ENCODE results near the gene TMC2. TPM values are rescaled to one million over a fixed set of nuclear protein-coding genes. Genes with fewer than 3 reads are reported as not detected.
"Not testable (repeated sequence)": the region's sequence is repeated elsewhere in the genome, so short reads cannot be mapped to it uniquely, and the experiment has no call there.

The TMC2 gene
- total RNA-seq, 2 donors from 2014 or later, result not detected

DNA sequence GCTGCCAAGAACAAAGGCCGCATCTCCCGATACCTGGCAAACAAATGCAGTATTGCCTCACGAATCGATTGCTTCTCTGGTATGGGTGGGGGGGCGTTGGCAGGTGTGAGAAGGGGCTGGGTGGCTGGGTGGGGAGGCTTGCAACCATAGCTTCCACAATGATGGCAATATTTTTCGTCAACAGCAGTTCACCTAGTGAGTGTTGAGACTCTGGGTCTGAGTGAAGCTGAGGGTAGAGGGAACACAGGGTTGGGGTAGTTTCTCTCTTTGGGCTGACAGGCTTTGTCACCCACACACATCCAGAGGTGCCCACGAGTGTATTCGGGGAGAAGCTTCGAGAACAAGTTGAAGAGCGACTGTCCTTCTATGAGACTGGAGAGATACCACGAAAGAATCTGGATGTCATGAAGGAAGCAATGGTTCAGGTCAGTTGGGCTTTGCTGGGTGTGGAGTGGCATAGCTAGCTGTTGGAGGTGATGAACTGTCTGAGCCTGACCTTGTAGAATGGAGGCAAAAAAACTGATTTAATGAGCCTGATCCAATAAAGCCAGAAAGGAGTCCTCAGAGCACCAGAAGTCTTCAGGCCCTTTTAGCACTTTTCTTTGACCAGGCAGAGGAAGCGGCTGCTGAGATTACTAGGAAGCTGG, 120.2 kb downstream of the TMC2 start:
- Mint-ChIP-seq H3K4me3 (no peak overlapping the region), H3K4me1 (ENCODE audit: low read depth) (peaks cover 47% of the 10 kb centered on the region), H3K27ac (peak overlapping the region; percentile 43), H3K9me3 (no peaks in the 10 kb centered on the region), H3K36me3 (ENCODE audit: insufficient read depth in 2 of 2) (peaks cover 27 to 39% of the 10 kb centered on the region in 2 donors), H3K27me3 (ENCODE audit: low read depth) (no peaks in the 10 kb centered on the region)
- DNase-seq (no peak), ATAC-seq (replicated peaks in 1 of 2) (no peak)

DNA sequence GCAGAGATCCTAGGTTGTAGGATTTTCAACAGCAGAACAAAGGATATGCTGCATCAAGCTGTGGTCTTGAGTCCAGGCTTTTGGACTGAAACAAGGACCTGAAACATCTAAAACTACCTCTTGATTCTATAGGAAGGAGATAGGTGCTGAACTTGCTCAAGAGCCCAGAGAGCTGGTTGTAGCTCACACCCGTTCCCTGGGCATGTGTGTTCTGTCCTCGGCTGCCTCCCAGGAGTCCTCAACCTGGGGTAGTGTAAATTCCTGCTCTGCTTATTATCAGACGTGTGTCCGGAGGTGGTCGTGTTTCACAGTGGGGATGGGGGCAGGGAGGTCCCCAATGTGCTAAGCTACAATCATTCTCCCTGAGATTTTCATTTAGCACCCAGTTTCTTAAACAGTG, 120.9 kb downstream of the TMC2 start:
- Mint-ChIP-seq H3K4me1 (ENCODE audit: low read depth) (peaks cover 54% of the 10 kb centered on the region), H3K4me3 (no peak overlapping the region), H3K27me3 (ENCODE audit: low read depth) (no peaks in the 10 kb centered on the region), H3K9me3 (no peaks in the 10 kb centered on the region), H3K36me3 (ENCODE audit: insufficient read depth in 2 of 2) (peaks cover 29 to 41% of the 10 kb centered on the region in 2 donors), H3K27ac (peak overlapping the region; percentile 13)
- ATAC-seq (replicated peaks in 1 of 2) (no peak), DNase-seq (no peak)

GRCh38 chr20:2657674-2658073, 121.3 kb downstream of the TMC2 start:
- Mint-ChIP-seq H3K4me1 (ENCODE audit: low read depth) (peaks cover 58% of the 10 kb centered on the region), H3K36me3 (ENCODE audit: insufficient read depth in 2 of 2) (peaks cover 29 to 41% of the 10 kb centered on the region in 2 donors), H3K9me3 (no peaks in the 10 kb centered on the region), H3K4me3 (no peak overlapping the region), H3K27me3 (ENCODE audit: low read depth) (no peaks in the 10 kb centered on the region), H3K27ac (peak overlapping the region; percentile 35)
- DNase-seq (no peak), ATAC-seq (replicated peaks in 1 of 2) (no peak)

DNA sequence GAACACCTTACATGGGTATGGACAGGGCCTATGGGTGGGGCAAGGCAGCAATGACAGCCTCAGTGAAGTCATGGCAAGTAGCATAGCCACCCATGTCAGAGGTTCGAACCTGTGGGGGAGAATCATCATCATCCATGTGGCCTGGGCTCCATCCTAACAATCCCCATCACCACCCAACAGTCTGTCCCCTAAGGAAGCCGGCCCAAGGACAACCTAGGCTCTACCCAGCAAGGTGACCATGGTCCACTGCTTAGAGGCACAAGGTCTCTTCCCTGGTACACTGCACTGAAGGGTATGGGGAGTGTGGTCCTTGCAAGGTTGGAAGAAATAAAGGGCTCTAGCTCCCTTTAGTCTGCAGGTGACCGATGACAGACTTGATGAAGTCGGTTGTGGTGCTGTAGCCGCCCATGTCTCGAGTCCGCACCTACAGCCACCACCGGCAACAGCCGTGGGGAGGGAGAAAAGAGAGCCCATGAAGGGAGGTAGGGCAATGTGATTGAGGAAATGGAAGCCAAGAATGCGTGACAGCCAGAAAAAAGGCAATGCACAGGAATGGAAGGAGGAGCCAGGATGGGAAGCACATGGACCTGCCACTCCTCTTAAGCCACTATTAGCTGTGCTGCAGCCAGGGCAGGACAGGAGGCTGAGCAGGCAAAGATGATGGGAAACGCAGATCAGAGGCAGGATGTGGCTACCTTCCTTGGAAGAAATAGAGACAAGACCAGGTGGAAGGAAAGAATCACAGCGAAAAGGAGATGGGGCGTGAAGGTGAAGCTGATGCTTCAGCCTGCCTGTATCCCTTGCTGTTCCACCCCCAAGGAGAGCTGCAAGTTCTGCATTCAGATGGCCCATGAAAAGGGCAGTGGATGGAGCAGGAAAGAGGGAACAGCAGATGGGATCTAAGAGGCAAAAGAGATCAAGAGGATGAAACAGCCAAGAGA, 122.3 kb downstream of the TMC2 start:
- no peaks in the 10 kb centered on the region for H3K9me3 Mint-ChIP-seq
- DNase-seq (peak in 1 of 2 donors; percentile 28), ATAC-seq (replicated peaks in 1 of 2) (peak; percentile 14 to 30)
- no peak overlapping the region for H3K27ac Mint-ChIP-seq
- H3K4me1 Mint-ChIP-seq (ENCODE audit: low read depth), result peaks cover 60% of the 10 kb centered on the region
- H3K4me3 Mint-ChIP-seq, result no peak overlapping the region
- peaks cover 29 to 39% of the 10 kb centered on the region in 2 donors for H3K36me3 Mint-ChIP-seq (ENCODE audit: insufficient read depth in 2 of 2)
- no peaks in the 10 kb centered on the region for H3K27me3 Mint-ChIP-seq (ENCODE audit: low read depth)

- Mint-ChIP-seq H3K9me3 (no peaks in the 10 kb centered on the region), H3K4me3 (no peak overlapping the region), H3K27ac (no peak overlapping the region), H3K27me3 (ENCODE audit: low read depth) (no peaks in the 10 kb centered on the region), H3K36me3 (ENCODE audit: insufficient read depth in 2 of 2) (peaks cover 27 to 34% of the 10 kb centered on the region in 2 donors), H3K4me1 (ENCODE audit: low read depth) (peaks cover 58% of the 10 kb centered on the region)
- ATAC-seq (replicated peaks in 1 of 2) (peak in 1 of 2 donors; percentile 6), DNase-seq (no peak)
These were observed 123.2 kb downstream of the TMC2 start for GRCh38 chr20:2659547-2659946.

DNA sequence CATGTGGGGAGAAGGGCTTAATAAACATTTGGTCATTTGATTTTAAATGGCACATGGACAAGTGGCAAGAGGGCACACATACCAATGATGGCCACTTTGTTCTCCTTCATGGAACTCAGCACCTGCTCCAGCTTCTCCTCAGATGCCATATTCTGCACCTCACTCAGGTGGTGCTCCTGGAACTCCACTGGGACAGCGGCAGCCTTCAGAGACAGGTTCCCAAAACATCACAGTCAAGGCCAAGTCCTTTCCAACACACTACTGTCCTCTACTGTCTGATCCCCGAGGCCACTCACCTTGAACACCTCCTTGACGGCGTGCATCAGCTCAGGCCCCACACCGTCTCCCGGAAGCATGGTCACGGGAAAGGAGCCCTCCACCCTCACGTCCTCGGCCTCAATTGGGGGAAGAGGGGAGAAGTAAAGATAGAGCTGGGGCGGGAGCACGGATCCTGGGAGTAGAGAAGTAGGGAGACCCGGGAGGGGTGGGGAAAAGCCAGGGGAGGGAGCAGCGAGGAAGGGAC, 127.1 kb downstream of the TMC2 start:
- Mint-ChIP-seq H3K36me3 (ENCODE audit: insufficient read depth in 2 of 2) (peaks cover 8 to 13% of the 10 kb centered on the region in 2 donors), H3K4me3 (peak overlapping the region; percentile 85 to 96), H3K9me3 (no peaks in the 10 kb centered on the region), H3K27ac (peak overlapping the region; percentile 90), H3K4me1 (ENCODE audit: low read depth) (peaks cover 36% of the 10 kb centered on the region), H3K27me3 (ENCODE audit: low read depth) (peaks cover 4% of the 10 kb centered on the region)
- ATAC-seq (replicated peaks in 1 of 2) (no peak), DNase-seq (no peak)

GRCh38 chr20:2663887-2664719, 127.7 kb downstream of the TMC2 start, which contains the start of gene IDH3B:
Gene IDH3B (minus strand): TSS chr20:2664216. CDS start chr20:2664188, 28 bp downstream.
- peak within 1 kb of the TSS; percentile 90 for H3K27ac Mint-ChIP-seq
- H3K27me3 Mint-ChIP-seq (ENCODE audit: low read depth), result peaks cover 8% of the 10 kb centered on the region
- ATAC-seq (replicated peaks in 1 of 2), result peak; percentile 87 to 99
- peak; percentile 92 to 93 for DNase-seq
- no peaks in the 10 kb centered on the region for H3K9me3 Mint-ChIP-seq
- peaks cover 32% of the 10 kb centered on the region for H3K4me1 Mint-ChIP-seq (ENCODE audit: low read depth)
- H3K36me3 Mint-ChIP-seq (ENCODE audit: insufficient read depth in 2 of 2), result peaks cover 6 to 8% of the 10 kb centered on the region in 2 donors
- peak within 1 kb of the TSS; percentile 85 to 96 for H3K4me3 Mint-ChIP-seq

- peak; percentile 23 to 49 for ATAC-seq (replicated peaks in 1 of 2)
- H3K4me1 Mint-ChIP-seq (ENCODE audit: low read depth), result no peaks in the 10 kb centered on the region
- no peaks in the 10 kb centered on the region for H3K9me3 Mint-ChIP-seq
- H3K36me3 Mint-ChIP-seq (ENCODE audit: insufficient read depth in 2 of 2), result no peaks in the 10 kb centered on the region
- DNase-seq, result peak in 1 of 2 donors; percentile 30
- no peak overlapping the region for H3K4me3 Mint-ChIP-seq
- H3K27ac Mint-ChIP-seq, result no peak overlapping the region
- peaks cover 8% of the 10 kb centered on the region for H3K27me3 Mint-ChIP-seq (ENCODE audit: low read depth)
These were observed 135.6 kb downstream of the TMC2 start for GRCh38 chr20:2671977-2672376.

GRCh38 chr20:2672446-2672845, 136.1 kb downstream of the TMC2 start:
- DNase-seq, result no peak

DNA sequence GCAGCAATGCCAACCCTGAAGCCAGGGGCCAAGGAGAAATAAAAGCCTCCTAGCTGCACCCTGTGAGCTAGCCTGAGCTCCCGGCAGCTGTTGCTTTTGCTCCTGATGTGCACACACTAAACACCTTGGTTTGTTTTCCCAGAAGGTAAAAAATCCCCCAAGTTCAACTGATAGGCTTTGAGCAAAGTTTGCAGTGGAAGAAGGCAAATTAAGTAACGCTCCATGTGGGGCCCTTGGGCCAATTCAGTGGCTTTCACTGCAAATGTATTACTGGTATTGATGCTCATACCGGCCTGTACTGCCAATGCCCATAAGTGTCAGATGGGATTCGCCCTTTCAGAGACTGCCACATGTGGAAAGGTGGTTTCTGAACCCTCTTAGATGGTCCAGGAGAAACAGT, 137.1 kb downstream of the TMC2 start:
- no peak for DNase-seq
- H3K9me3 Mint-ChIP-seq, result no peaks in the 10 kb centered on the region

More at GRCh38 chr20:2672446-2672845, 136.1 kb downstream of the TMC2 start:
- Mint-ChIP-seq H3K4me3 (no peak overlapping the region), H3K27ac (no peak overlapping the region), H3K36me3 (ENCODE audit: insufficient read depth in 2 of 2) (no peaks in the 10 kb centered on the region), H3K27me3 (ENCODE audit: low read depth) (peaks cover 8% of the 10 kb centered on the region), H3K4me1 (ENCODE audit: low read depth) (no peaks in the 10 kb centered on the region), H3K9me3 (no peaks in the 10 kb centered on the region)
- ATAC-seq (replicated peaks in 1 of 2), result peak; percentile 24 to 84

DNA sequence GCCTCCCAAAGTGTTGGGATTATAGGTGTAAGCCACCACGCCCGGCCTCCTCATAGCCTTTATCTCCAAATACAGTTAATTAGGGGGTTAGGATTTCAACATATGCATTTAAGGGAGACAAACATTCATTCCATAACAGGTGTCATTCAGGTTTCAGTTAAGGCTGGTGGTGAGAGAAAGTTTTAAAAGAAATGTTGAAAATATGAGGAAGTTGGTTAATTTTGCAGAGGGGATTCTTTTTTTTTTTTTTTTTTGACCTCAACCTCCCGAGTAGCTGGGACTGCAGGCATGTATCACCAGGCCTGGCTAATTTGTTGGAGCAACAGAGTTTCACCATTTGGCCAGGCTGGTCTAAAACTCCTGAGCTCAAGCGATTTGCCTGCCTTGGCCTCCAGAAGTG, 143.7 kb downstream of the TMC2 start:
- H3K27ac Mint-ChIP-seq, result no peak overlapping the region
- H3K36me3 Mint-ChIP-seq (ENCODE audit: insufficient read depth in 2 of 2), result no peaks in the 10 kb centered on the region
- no peaks in the 10 kb centered on the region for H3K4me1 Mint-ChIP-seq (ENCODE audit: low read depth)
- H3K4me3 Mint-ChIP-seq, result no peak overlapping the region
- peaks cover 15% of the 10 kb centered on the region for H3K27me3 Mint-ChIP-seq (ENCODE audit: low read depth)
- DNase-seq (no peak), ATAC-seq (replicated peaks in 1 of 2) (no peak)
- H3K9me3 Mint-ChIP-seq, result no peaks in the 10 kb centered on the region

More for the DNA sequence above, 137.1 kb downstream of the TMC2 start:
- H3K27ac Mint-ChIP-seq, result no peak overlapping the region
- no peaks in the 10 kb centered on the region for H3K4me1 Mint-ChIP-seq (ENCODE audit: low read depth)
- H3K36me3 Mint-ChIP-seq (ENCODE audit: insufficient read depth in 2 of 2), result no peaks in the 10 kb centered on the region
- no peak for ATAC-seq (replicated peaks in 1 of 2)
- H3K27me3 Mint-ChIP-seq (ENCODE audit: low read depth), result peaks cover 4% of the 10 kb centered on the region
- no peak overlapping the region for H3K4me3 Mint-ChIP-seq

DNA sequence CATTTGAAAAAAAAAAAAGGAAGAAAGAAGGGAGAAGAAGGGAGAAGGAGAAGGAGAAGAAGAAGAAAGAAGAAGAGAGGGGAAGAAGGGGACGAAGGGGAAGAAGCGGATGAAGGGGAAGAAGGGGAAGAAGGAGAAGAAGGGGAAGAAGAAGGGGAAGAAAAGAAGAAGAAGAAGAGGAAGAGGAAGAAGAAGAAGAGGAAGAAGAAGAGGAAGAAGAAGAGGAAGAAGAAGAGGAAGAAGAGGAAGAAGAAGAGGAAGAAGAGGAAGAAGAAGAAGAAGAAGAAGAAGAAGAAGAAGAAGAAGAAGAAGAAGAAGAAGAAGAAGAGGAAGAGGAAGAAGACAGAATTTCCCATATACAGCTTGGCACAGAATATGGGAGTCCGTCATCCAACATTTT, 145.7 kb downstream of the TMC2 start:
- not testable (repeated sequence) for H3K4me3 Mint-ChIP-seq; DNase-seq; H3K4me1 Mint-ChIP-seq (ENCODE audit: low read depth); ATAC-seq (replicated peaks in 1 of 2); H3K27ac Mint-ChIP-seq; H3K9me3 Mint-ChIP-seq; H3K36me3 Mint-ChIP-seq (ENCODE audit: insufficient read depth in 2 of 2)
- peaks cover 21% of the 10 kb centered on the region for H3K27me3 Mint-ChIP-seq (ENCODE audit: low read depth)
